Kidney capillary endothelial cell (primary cell): Measurements from ENCODE around the gene ADCY3.
A peak's percentile ranks its signal among the peaks of the same experiment; 100 is the strongest.

Experiments used
- DNase-seq: peaks from one replicate; pipeline ENCODE4 v3.0.0-alpha.2; 2018; ENCODE audit warnings: low spot score

The ADCY3 gene

GRCh38 chr2:24903161-24904103, 16.6 kb downstream of the ADCY3 start:
- no peak for DNase-seq

GRCh38 chr2:24899361-24899910, 20.6 kb downstream of the ADCY3 start:
- DNase-seq = no peak

GRCh38 chr2:24898122-24899109, 21.6 kb downstream of the ADCY3 start:
- DNase-seq = no peak

GRCh38 chr2:24894750-24895149, 25.3 kb downstream of the ADCY3 start:
- no peak for DNase-seq

- no peak for DNase-seq
Observed at GRCh38 chr2:24893934-24894333, 26.1 kb downstream of the ADCY3 start.

- DNase-seq = no peak
Observed at GRCh38 chr2:24892928-24893327, 27.1 kb downstream of the ADCY3 start.

- no peak for DNase-seq
Observed at GRCh38 chr2:24891201-24891600, 28.8 kb downstream of the ADCY3 start.

- DNase-seq = no peak
Observed at GRCh38 chr2:24889221-24889620, 30.8 kb downstream of the ADCY3 start.

GRCh38 chr2:24888177-24888576, 31.9 kb downstream of the ADCY3 start:
- no peak for DNase-seq

GRCh38 chr2:24887307-24887874, 32.6 kb downstream of the ADCY3 start:
- DNase-seq = no peak

- DNase-seq = peak; percentile 57
Observed at GRCh38 chr2:24886691-24887304, 33.2 kb downstream of the ADCY3 start.

- DNase-seq = no peak
Observed at GRCh38 chr2:24886126-24886501, 33.9 kb downstream of the ADCY3 start.

- DNase-seq = no peak
Observed at GRCh38 chr2:24885221-24886125, 34.6 kb downstream of the ADCY3 start.

GRCh38 chr2:24883946-24884345, 36.1 kb downstream of the ADCY3 start:
- DNase-seq = no peak

- DNase-seq = no peak
Observed at GRCh38 chr2:24881623-24882022, 38.4 kb downstream of the ADCY3 start.

- DNase-seq = no peak
Observed at GRCh38 chr2:24881158-24881557, 38.9 kb downstream of the ADCY3 start.

GRCh38 chr2:24878341-24878740, 41.7 kb downstream of the ADCY3 start:
- DNase-seq = no peak

- DNase-seq = no peak
Observed at GRCh38 chr2:24877646-24878045, 42.4 kb downstream of the ADCY3 start.

- no peak for DNase-seq
Observed at GRCh38 chr2:24877067-24877466, 43.0 kb downstream of the ADCY3 start.

- no peak for DNase-seq
Observed at GRCh38 chr2:24875901-24876300, 44.1 kb downstream of the ADCY3 start.

- no peak for DNase-seq
Observed at GRCh38 chr2:24875272-24875671, 44.8 kb downstream of the ADCY3 start.
